ENCODE measurements around the gene SMIM41. TPM values are rescaled to one million over a fixed set of nuclear protein-coding genes. Genes with fewer than 3 reads are reported as not detected.
A peak's percentile ranks its signal among the peaks of the same experiment; 100 is the strongest.

The SMIM41 gene
- polyA plus RNA-seq, 1 donor (not counting 4 experiments of a cell fraction or from before 2014, with no cell fraction given), result not detected

- no peaks in the 10 kb centered on the region for H3K79me2 ChIP-seq (ENCODE audit: control insufficient read depth, insufficient read depth, low read length)
- no peaks in the 10 kb centered on the region for H3K27me3 ChIP-seq (ENCODE audit: control insufficient read depth, extremely low read depth, insufficient read depth, low read length)
- DNase-seq (ENCODE audit: low read depth, low spot score) (no peak), FAIRE-seq (no peak)
- H3K4me3 ChIP-seq (ENCODE audit: control insufficient read depth in 2 of 3, extremely low read depth in 1 of 3, insufficient read depth in 2 of 3, low read depth in 1 of 3, low read length in 3 of 3), result no peak overlapping the region
- peak overlapping the region; percentile 57 for H2AFZ ChIP-seq (ENCODE audit: control insufficient read depth, low read length)
- no peaks in the 10 kb centered on the region for H4K20me1 ChIP-seq (ENCODE audit: control insufficient read depth, extremely low read depth, insufficient read depth, low read length)
- peaks cover 18% of the 10 kb centered on the region for H3K4me1 ChIP-seq (ENCODE audit: control insufficient read depth, extremely low read depth, insufficient read depth, low read length)
- no peak overlapping the region for H3K4me2 ChIP-seq (ENCODE audit: control insufficient read depth, extremely low read depth, insufficient read depth, low read depth, low read length)
- no peaks in the 10 kb centered on the region for H3K36me3 ChIP-seq (ENCODE audit: control insufficient read depth in 2 of 2, extremely low read depth in 1 of 2, insufficient read depth in 2 of 2, low read length in 2 of 2)
- TF ChIP-seq EZH2 (IDR thresholded peaks at IDR 0.05; ENCODE audit: low read length) (no peak), CTCF (optimal IDR thresholded peaks at IDR 0.05 in 1 of 3, IDR thresholded peaks at IDR 0.05 in 1 of 3, conservative IDR thresholded peaks at IDR 0.05 in 1 of 3; ENCODE audit: extremely low read depth in 1 of 3, insufficient read depth in 2 of 3, low read length in 3 of 3) (no peak)
- dilution Hi-C loops (cut with MboI; ENCODE audit: extremely low pct_ligation_motif_present, low sequenced_read_pairs), result no loop called here
- no peaks in the 10 kb centered on the region for H3K9me3 ChIP-seq (ENCODE audit: control insufficient read depth, low read depth, low read length)
- no peak overlapping the region for H3K9ac ChIP-seq (ENCODE audit: control insufficient read depth, extremely low read depth, insufficient read depth, low read length)
- no peaks in the 10 kb centered on the region for H3K9me1 ChIP-seq (ENCODE audit: control insufficient read depth, extremely low read depth, insufficient read depth, low read length)
- no peak overlapping the region for H3K27ac ChIP-seq (ENCODE audit: control insufficient read depth, insufficient read depth, low read length)
These were observed 59.6 kb downstream of the SMIM41 start for GRCh38 chr12:52139147-52139546.

- Histone ChIP-seq H3K4me3 (ENCODE audit: control insufficient read depth in 2 of 3, extremely low read depth in 1 of 3, insufficient read depth in 2 of 3, low read depth in 1 of 3, low read length in 3 of 3) (no peak overlapping the region), H3K4me1 (ENCODE audit: control insufficient read depth, extremely low read depth, insufficient read depth, low read length) (peaks cover 22% of the 10 kb centered on the region), H3K36me3 (ENCODE audit: control insufficient read depth in 2 of 2, extremely low read depth in 1 of 2, insufficient read depth in 2 of 2, low read length in 2 of 2) (no peaks in the 10 kb centered on the region), H3K9me3 (ENCODE audit: control insufficient read depth, low read depth, low read length) (no peaks in the 10 kb centered on the region), H4K20me1 (ENCODE audit: control insufficient read depth, extremely low read depth, insufficient read depth, low read length) (no peaks in the 10 kb centered on the region), H3K79me2 (ENCODE audit: control insufficient read depth, insufficient read depth, low read length) (no peaks in the 10 kb centered on the region), H3K9ac (ENCODE audit: control insufficient read depth, extremely low read depth, insufficient read depth, low read length) (no peak overlapping the region), H3K4me2 (ENCODE audit: control insufficient read depth, extremely low read depth, insufficient read depth, low read depth, low read length) (no peak overlapping the region), H3K27ac (ENCODE audit: control insufficient read depth, insufficient read depth, low read length) (no peak overlapping the region), H3K9me1 (ENCODE audit: control insufficient read depth, extremely low read depth, insufficient read depth, low read length) (no peaks in the 10 kb centered on the region), H2AFZ (ENCODE audit: control insufficient read depth, low read length) (peak overlapping the region; percentile 57), H3K27me3 (ENCODE audit: control insufficient read depth, extremely low read depth, insufficient read depth, low read length) (no peaks in the 10 kb centered on the region)
- dilution Hi-C loops (cut with MboI; ENCODE audit: extremely low pct_ligation_motif_present, low sequenced_read_pairs), result no loop called here
- DNase-seq (ENCODE audit: low read depth, low spot score), result no peak
- TF ChIP-seq CTCF (optimal IDR thresholded peaks at IDR 0.05 in 1 of 3, IDR thresholded peaks at IDR 0.05 in 1 of 3, conservative IDR thresholded peaks at IDR 0.05 in 1 of 3; ENCODE audit: extremely low read depth in 1 of 3, insufficient read depth in 2 of 3, low read length in 3 of 3) (peak in 2 of 3 experiments; percentile 93 to 98), EZH2 (IDR thresholded peaks at IDR 0.05; ENCODE audit: low read length) (no peak)
- FAIRE-seq, result peak; percentile 75
These were observed 60.1 kb downstream of the SMIM41 start for GRCh38 chr12:52139579-52140062.

Measured in keratinocyte (primary cell).